ENCODE measurements around the gene TMEM250. TPM values are rescaled to one million over a fixed set of nuclear protein-coding genes. Genes with fewer than 3 reads are reported as not detected.

TMEM250 gene
- total and polyA plus RNA-seq, 5 donors from 2014 or later, result 21.5 to 55.6 (median 45.6) TPM

- Histone ChIP-seq H3K4me3 (ENCODE audit: low read depth, low read length) (no peak overlapping the region), H3K4me1 (ENCODE audit: control insufficient read depth, insufficient read depth, low read length, poor library complexity, severe bottlenecking) (peaks cover 5% of the 10 kb centered on the region), H3K27me3 (ENCODE audit: control insufficient read depth, insufficient read depth, low read length) (no peaks in the 10 kb centered on the region), H3K27ac (ENCODE audit: insufficient read depth, low read length, poor library complexity, severe bottlenecking) (no peak overlapping the region), H3K9me3 (ENCODE audit: control insufficient read depth in 2 of 2, low read length in 2 of 2) (no peaks in the 10 kb centered on the region), H3K36me3 (ENCODE audit: control insufficient read depth, insufficient read depth, low read length) (no peaks in the 10 kb centered on the region)
- Mint-ChIP-seq H3K36me3 (no peaks in the 10 kb centered on the region), H3K4me3 (no peak overlapping the region), H3K27me3 (no peaks in the 10 kb centered on the region), H3K4me1 (peaks cover 4 to 19% (median 8%) of the 10 kb centered on the region in 4 donors), H3K27ac (no peak overlapping the region), H3K9me3 (no peaks in the 10 kb centered on the region)
- no peak for ATAC-seq (ENCODE audit: low read depth in 2 of 2)
- DNase-seq, result no peak
These were observed 30.8 kb downstream of the TMEM250 start for GRCh38 chr9:136087741-136088480.

GRCh38 chr9:136086951-136087740 is 31.5 kb downstream of the TMEM250 start:
- peak overlapping the region in 1 of 3 donors; percentile 58 for H3K27ac Mint-ChIP-seq
- no peaks in the 10 kb centered on the region for H3K36me3 Mint-ChIP-seq
- H3K27me3 Mint-ChIP-seq, result no peaks in the 10 kb centered on the region
- peaks cover 5% of the 10 kb centered on the region for H3K4me1 ChIP-seq (ENCODE audit: control insufficient read depth, insufficient read depth, low read length, poor library complexity, severe bottlenecking)
- peaks cover 4 to 19% (median 9%) of the 10 kb centered on the region in 4 donors for H3K4me1 Mint-ChIP-seq
- no peak for ATAC-seq (ENCODE audit: low read depth in 2 of 2)
- no peak overlapping the region for H3K27ac ChIP-seq (ENCODE audit: insufficient read depth, low read length, poor library complexity, severe bottlenecking)
- no peak overlapping the region for H3K4me3 ChIP-seq (ENCODE audit: low read depth, low read length)
- no peaks in the 10 kb centered on the region for H3K36me3 ChIP-seq (ENCODE audit: control insufficient read depth, insufficient read depth, low read length)
- no peaks in the 10 kb centered on the region for H3K27me3 ChIP-seq (ENCODE audit: control insufficient read depth, insufficient read depth, low read length)
- peak overlapping the region in 1 of 4 donors; percentile 63 for H3K4me3 Mint-ChIP-seq
- no peaks in the 10 kb centered on the region for H3K9me3 ChIP-seq (ENCODE audit: control insufficient read depth in 2 of 2, low read length in 2 of 2)
- DNase-seq, result no peak
- H3K9me3 Mint-ChIP-seq, result no peaks in the 10 kb centered on the region

GRCh38 chr9:136086213-136086881 is 32.3 kb downstream of the TMEM250 start:
- Mint-ChIP-seq H3K27ac (peak overlapping the region in 1 of 3 donors; percentile 58), H3K9me3 (no peaks in the 10 kb centered on the region), H3K36me3 (no peaks in the 10 kb centered on the region), H3K27me3 (no peaks in the 10 kb centered on the region), H3K4me1 (peaks cover 4 to 17% (median 7%) of the 10 kb centered on the region in 4 donors), H3K4me3 (peak overlapping the region in 1 of 4 donors; percentile 63)
- Histone ChIP-seq H3K27me3 (ENCODE audit: control insufficient read depth, insufficient read depth, low read length) (no peaks in the 10 kb centered on the region), H3K36me3 (ENCODE audit: control insufficient read depth, insufficient read depth, low read length) (no peaks in the 10 kb centered on the region), H3K4me1 (ENCODE audit: control insufficient read depth, insufficient read depth, low read length, poor library complexity, severe bottlenecking) (peaks cover 5% of the 10 kb centered on the region), H3K9me3 (ENCODE audit: control insufficient read depth in 2 of 2, low read length in 2 of 2) (no peaks in the 10 kb centered on the region), H3K4me3 (ENCODE audit: low read depth, low read length) (no peak overlapping the region), H3K27ac (ENCODE audit: insufficient read depth, low read length, poor library complexity, severe bottlenecking) (no peak overlapping the region)
- no peak for ATAC-seq (ENCODE audit: low read depth in 2 of 2)
- DNase-seq, result no peak

- Mint-ChIP-seq H3K4me1 (peaks cover 4 to 16% (median 7%) of the 10 kb centered on the region in 4 donors), H3K9me3 (no peaks in the 10 kb centered on the region), H3K27ac (no peak overlapping the region), H3K27me3 (no peaks in the 10 kb centered on the region), H3K36me3 (no peaks in the 10 kb centered on the region), H3K4me3 (no peak overlapping the region)
- no peaks in the 10 kb centered on the region for H3K27me3 ChIP-seq (ENCODE audit: control insufficient read depth, insufficient read depth, low read length)
- DNase-seq (no peak), ATAC-seq (ENCODE audit: low read depth in 2 of 2) (no peak)
- no peaks in the 10 kb centered on the region for H3K9me3 ChIP-seq (ENCODE audit: control insufficient read depth in 2 of 2, low read length in 2 of 2)
- H3K4me3 ChIP-seq (ENCODE audit: low read depth, low read length), result no peak overlapping the region
- H3K27ac ChIP-seq (ENCODE audit: insufficient read depth, low read length, poor library complexity, severe bottlenecking), result no peak overlapping the region
- no peaks in the 10 kb centered on the region for H3K36me3 ChIP-seq (ENCODE audit: control insufficient read depth, insufficient read depth, low read length)
- H3K4me1 ChIP-seq (ENCODE audit: control insufficient read depth, insufficient read depth, low read length, poor library complexity, severe bottlenecking), result peaks cover 5% of the 10 kb centered on the region
These were observed 32.9 kb downstream of the TMEM250 start for GRCh38 chr9:136085815-136086212.

GRCh38 chr9:136084063-136084944 is 34.4 kb downstream of the TMEM250 start:
- DNase-seq, result peak in 1 of 3 donors; percentile 20
- H3K27ac Mint-ChIP-seq, result peak overlapping the region in 1 of 3 donors; percentile 74
- no peak overlapping the region for H3K4me3 Mint-ChIP-seq
- Histone ChIP-seq H3K27me3 (ENCODE audit: control insufficient read depth, insufficient read depth, low read length) (no peaks in the 10 kb centered on the region), H3K27ac (ENCODE audit: insufficient read depth, low read length, poor library complexity, severe bottlenecking) (no peak overlapping the region), H3K4me1 (ENCODE audit: control insufficient read depth, insufficient read depth, low read length, poor library complexity, severe bottlenecking) (peaks cover 3% of the 10 kb centered on the region), H3K36me3 (ENCODE audit: control insufficient read depth, insufficient read depth, low read length) (no peaks in the 10 kb centered on the region), H3K9me3 (ENCODE audit: control insufficient read depth in 2 of 2, low read length in 2 of 2) (no peaks in the 10 kb centered on the region), H3K4me3 (ENCODE audit: low read depth, low read length) (no peak overlapping the region)
- H3K9me3 Mint-ChIP-seq, result no peaks in the 10 kb centered on the region
- peaks cover 0 to 12% (median 5%) of the 10 kb centered on the region in 4 donors for H3K4me1 Mint-ChIP-seq
- no peaks in the 10 kb centered on the region for H3K36me3 Mint-ChIP-seq
- no peaks in the 10 kb centered on the region for H3K27me3 Mint-ChIP-seq
- peak in 1 of 2 donors; percentile 15 for ATAC-seq (ENCODE audit: low read depth in 2 of 2)

- Histone ChIP-seq H3K27ac (ENCODE audit: insufficient read depth, low read length, poor library complexity, severe bottlenecking) (no peak overlapping the region), H3K4me3 (ENCODE audit: low read depth, low read length) (no peak overlapping the region), H3K4me1 (ENCODE audit: control insufficient read depth, insufficient read depth, low read length, poor library complexity, severe bottlenecking) (no peaks in the 10 kb centered on the region), H3K36me3 (ENCODE audit: control insufficient read depth, insufficient read depth, low read length) (no peaks in the 10 kb centered on the region), H3K27me3 (ENCODE audit: control insufficient read depth, insufficient read depth, low read length) (no peaks in the 10 kb centered on the region), H3K9me3 (ENCODE audit: control insufficient read depth in 2 of 2, low read length in 2 of 2) (no peaks in the 10 kb centered on the region)
- H3K4me3 Mint-ChIP-seq, result no peak overlapping the region
- DNase-seq (no peak), ATAC-seq (ENCODE audit: low read depth in 2 of 2) (no peak)
- H3K27ac Mint-ChIP-seq, result no peak overlapping the region
- peaks cover 0 to 12% (median 6%) of the 10 kb centered on the region in 4 donors for H3K4me1 Mint-ChIP-seq
- no peaks in the 10 kb centered on the region for H3K27me3 Mint-ChIP-seq
- no peaks in the 10 kb centered on the region for H3K36me3 Mint-ChIP-seq
- no peaks in the 10 kb centered on the region for H3K9me3 Mint-ChIP-seq
These were observed 35.1 kb downstream of the TMEM250 start for GRCh38 chr9:136083558-136084062.

All from CD4-positive, CD25-positive, alpha-beta regulatory T cell (primary cell).